NCI-H82 (cell line): ENCODE results near the gene VARS2.
"Not testable (repeated sequence)": the region's sequence is repeated elsewhere in the genome, so short reads cannot be mapped to it uniquely, and the experiment has no call there.

Source experiments
- DNase-seq: peaks from one replicate; lab custom pipeline; 2025; lab: John Stamatoyannopoulos, UW

Gene VARS2

DNA sequence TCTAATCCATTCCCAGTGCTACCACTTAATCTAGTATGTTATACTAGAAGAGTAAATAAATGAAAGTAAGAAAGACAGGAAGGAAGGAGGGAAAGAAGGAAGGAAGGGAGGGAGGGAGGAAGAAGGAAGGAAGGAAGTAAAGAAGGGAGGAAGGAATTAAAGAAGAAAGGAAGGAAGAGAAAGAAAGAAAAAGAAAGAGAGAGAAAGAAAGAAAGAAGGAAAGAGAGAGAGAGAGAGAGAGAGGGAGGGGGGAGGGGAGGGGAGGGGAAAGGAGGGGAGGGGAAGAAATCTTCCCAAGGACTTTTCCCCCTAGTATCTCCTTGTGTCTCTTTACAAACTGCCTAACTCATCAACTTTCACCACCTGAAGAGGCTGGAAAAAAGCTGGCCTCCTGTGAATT is 48.7 kb downstream of the VARS2 start:
- no peak for DNase-seq

DNA sequence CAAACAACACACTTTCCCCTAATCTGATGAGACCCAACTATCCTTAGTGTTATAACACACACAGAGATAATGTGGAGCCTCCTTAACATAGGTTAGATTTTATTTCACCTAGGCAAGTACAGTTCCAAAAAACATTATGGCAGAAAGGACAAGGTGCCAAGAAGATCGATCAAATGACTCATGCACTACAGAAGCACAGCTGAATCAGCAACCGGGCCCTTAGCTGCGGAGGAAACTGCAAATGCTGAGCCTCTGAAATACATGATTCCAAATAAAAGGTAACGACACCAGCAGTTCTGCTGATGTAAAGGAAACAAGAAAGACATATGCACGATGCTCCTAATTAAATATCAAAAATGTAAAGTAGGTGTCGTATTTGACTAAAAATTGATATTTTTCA is 49.6 kb downstream of the VARS2 start:
- no peak for DNase-seq

DNA sequence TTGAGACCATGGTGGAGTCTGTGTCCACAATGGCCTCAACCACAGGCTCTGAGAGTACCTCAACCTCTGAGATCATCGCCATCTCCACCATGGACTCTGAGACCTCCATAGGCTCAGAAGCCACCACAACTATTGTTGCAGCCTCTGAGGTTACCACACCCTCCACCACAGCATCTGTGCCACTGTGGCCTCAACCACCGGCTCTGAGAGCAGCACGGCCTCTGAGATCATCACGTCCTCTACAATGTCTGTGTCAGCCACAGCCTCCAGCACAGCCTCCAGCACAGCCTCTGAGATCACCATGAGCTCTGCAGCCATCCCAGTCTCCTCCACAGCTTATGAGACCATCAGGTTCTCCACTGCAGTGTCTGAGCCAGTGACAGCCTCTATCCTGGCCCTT is 50.0 kb downstream of the VARS2 start:
- no peak for DNase-seq

DNA sequence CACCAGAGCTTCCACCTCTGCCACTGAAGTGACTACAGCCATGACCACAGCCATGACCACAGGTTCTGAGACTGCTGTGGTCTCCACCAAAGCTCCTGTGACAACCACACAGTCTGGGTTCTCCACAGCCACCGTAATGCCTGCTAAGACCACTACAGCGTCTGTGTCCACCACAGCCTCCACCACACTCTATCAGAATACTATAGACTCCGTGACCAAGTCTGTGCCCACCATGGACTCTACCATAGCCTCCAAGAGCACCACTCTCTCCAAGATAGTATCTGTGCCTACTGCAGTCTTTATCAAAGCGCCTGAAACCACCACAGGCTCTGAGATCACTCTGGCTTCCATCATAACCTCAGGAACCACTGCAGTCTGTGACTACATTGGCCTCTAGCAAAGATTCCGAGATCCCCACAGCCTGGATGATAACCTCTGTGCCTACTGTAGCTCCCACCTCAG is 51.1 kb downstream of the VARS2 start:
- no peak for DNase-seq

DNA sequence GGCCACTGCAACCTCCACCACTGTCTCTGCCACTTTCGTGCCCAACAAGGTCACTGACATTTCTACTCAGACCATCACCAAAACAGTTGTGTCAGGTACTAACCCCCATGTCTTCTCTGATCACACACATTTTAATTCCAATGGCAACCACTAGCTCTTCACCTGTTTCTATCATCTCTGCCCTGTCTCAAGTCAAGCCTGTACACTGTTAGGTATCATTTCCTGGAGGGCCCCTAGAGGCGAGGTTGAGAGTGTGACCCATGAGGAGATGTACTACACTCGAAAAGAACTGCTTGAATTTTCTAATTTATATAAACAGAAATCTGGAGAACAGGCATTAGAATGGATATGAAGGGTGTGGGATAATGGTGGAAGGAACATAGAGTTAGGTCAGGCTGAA is 52.1 kb downstream of the VARS2 start:
- DNase-seq, result no peak

DNA sequence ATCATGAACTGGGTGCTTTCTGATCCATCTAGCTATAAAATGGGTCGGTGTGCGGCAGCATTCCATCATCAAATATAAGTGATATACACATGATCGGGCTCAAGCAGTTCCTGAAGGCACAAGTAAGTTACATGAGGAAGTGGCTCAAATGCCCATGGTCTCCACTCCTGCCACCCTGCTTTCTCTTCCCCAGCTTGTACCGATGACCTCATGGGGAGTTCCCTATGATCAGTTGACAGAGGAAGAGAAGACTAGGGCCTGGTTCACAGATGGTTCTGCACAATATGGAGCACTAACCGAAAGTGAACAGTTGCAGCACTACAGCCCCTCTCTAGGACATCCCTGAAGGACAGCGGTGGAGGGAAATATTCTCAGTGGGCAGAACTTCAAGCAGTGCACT is 55.1 kb downstream of the VARS2 start:
- DNase-seq, result not testable (repeated sequence)

DNA sequence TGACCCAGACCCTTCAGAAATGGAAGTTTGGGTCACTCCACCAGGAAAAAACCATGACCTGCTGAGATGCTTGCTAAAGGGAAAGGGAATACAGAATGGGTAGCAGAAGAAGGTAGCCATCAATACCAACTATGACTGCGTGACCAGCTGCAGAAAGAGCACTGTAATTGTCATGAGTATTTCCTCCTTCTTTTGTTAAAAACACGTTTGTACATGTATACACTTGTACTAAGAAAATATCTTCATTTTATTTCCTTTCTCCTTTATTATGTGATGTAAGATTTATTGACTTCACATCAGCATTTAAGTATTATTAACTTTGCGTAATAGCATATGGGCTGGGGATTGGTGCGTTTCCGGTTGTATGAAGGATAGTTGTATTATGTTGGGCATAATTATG is 56.9 kb downstream of the VARS2 start:
- DNase-seq, result no peak

DNA sequence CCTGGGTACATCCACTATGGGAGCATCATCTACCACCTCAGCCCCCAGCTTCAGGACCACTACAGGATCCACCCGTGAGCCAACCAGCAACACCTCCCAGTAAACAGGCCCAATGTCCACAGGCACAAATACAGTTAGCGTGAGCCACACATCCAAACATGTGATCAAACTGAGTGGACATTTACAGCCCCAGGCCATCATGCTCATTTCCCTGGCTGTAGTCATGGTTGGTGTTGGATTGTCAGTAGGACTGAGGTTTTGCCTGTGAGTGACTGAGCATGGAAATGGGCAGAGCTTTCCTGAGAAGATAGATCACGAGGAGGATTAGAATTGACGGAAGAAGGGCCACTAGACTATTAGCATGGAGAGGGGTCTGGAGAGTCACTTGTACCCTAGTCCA is 58.8 kb downstream of the VARS2 start:
- no peak for DNase-seq

DNA sequence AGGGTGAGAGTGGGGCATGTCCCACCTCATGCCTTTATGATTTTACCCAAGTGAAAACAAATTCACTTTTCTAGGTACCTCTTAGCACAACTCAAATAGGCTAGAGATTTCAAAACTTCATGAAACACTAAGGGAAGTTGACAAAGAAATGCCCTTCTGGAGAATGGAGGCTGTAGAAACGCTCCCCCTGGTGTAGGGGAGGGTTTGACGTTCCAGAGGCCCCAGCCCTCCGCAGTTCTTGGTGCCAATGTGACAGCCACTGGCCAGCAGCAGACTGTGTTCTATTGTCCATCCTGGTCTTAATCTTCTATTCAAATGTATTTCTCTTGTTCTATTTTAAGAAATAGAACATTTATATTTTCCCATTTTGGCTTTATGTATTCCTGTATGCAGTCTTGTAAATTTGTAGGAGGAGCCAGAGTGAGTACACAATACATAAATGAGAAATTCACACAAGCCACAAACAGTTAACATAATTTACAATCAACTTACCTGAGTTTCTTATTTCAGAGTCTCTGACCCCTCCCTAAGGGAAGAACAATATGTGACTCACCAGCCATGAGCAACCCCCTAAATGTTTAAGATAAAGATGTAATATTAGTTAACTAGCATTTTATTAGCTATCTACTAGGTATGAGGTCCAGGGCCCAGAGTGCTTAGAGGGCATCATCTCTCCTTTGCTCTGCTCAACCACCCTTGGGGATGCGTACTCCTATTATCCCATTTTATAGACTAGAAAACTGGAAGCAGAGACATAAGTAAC is 60.6 kb downstream of the VARS2 start:
- no peak for DNase-seq
